GM19043 (cell line): ENCODE measurements around the gene GOSR1.
A peak's percentile ranks its signal among the peaks of the same experiment; 100 is the strongest.
"Not testable (repeated sequence)": the region's sequence is repeated elsewhere in the genome, so short reads cannot be mapped to it uniquely, and the experiment has no call there.

Experiments used
- ATAC-seq: cut with Tn5 transposase; IDR thresholded peaks from one replicate; pipeline ENCODE4 v1.9.1; 2021; ENCODE audit warnings: low read depth; ENCODE audit not compliant: unreplicated experiment

GOSR1 gene

DNA sequence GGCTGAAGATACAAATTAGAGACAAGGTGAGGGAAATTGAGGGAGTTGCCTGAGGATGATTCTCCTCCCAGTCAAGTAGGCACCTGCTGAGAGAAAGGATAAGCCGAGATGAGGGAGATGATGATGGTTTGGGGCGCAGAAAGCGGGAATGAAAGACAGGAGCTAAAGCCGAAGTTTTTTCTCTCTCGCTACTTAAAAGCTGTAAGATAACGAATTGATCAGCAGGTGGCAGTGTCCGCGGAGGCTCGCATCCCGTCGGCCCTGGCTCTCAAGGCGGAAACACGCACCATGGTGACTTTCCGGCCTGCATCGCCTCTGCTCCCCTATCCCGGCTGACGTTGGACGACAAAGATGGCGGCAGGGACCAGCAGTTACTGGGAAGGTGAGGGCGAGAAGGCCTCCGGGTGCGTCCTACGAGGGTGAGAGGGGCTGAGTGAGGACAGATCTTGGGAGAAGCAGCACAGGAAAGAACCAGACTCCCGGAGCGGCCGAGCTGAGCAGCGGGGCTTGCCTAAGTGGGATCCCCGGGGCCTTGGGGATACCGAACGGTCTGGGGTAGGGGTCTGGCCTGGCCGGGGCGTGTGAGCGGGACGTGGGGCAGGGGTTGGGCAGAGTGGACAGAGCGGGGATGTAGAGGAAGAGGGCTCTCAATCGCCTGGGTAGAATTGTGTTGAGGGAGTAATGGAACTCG is at the start of gene GOSR1:
GOSR1 (plus strand) TSS at position 326 of the 691 bp plus-strand sequence; CDS start at position 352, 26 bp downstream.
- peak; percentile 91 for ATAC-seq

DNA sequence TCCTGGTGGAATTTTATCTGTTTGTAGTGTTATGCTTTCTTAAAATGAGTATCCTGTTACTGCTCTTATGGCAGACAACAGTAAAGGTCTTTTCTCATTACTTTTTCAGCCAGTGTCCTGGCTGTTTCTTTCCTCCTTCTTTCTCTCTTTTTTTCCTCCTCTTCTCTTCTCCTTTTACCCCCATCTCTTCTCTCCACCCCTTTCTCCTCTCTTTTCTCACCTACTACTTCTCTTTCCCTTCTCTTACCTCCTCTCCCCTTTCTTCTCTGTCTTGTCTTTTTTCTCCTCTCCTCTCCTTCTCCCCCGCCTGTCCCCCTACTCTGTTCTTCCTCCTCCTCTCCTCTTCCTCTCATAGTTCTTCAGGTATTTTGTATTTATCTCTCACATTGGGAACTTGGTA is 49.6 kb upstream of the GOSR1 start:
- ATAC-seq: no peak

DNA sequence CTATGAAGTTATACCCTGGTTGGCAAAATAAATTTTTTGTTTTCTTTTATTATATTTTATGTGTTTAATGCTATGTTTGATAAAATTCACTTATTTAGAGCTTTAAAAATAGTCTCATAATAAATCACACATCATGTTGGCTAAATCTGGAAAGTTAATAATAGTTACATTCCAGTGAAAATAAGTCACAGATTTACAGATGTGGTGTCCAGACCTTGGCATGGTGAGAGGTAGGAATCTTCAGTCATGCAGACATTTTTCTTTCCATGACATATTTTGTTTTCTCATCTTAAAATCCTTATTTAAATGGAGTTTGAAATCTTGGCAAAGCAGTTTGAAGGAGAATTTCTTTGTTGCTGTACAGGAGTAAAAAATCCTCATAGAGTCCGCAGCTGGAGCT is 48.1 kb upstream of the GOSR1 start:
- no peak for ATAC-seq

GRCh38 chr17:30433514-30433913 is 43.7 kb upstream of the GOSR1 start:
- ATAC-seq: no peak

GRCh38 chr17:30436729-30437128 is 40.5 kb upstream of the GOSR1 start:
- ATAC-seq: no peak

GRCh38 chr17:30443721-30444120 is 33.5 kb upstream of the GOSR1 start:
- ATAC-seq: no peak

GRCh38 chr17:30446640-30447039 is 30.6 kb upstream of the GOSR1 start:
- not testable (repeated sequence) for ATAC-seq

DNA sequence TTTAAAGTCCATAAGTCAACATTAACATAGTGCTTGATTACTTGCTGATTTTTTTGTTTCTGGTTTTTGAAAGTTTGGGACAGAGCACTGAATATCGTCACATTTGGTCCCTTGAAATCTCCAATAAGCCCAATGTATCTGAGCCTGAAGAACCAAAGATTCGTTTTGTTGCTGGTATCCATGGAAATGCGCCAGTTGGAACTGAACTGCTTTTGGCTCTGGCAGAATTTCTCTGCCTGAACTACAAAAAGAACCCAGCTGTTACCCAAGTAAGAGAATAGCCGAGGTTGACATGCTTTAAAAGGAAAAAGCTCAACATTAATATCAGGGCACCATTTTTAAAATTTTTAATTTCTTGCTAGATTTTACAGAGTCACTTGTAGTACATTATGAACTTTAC is 27.7 kb upstream of the GOSR1 start:
- ATAC-seq: no peak

DNA sequence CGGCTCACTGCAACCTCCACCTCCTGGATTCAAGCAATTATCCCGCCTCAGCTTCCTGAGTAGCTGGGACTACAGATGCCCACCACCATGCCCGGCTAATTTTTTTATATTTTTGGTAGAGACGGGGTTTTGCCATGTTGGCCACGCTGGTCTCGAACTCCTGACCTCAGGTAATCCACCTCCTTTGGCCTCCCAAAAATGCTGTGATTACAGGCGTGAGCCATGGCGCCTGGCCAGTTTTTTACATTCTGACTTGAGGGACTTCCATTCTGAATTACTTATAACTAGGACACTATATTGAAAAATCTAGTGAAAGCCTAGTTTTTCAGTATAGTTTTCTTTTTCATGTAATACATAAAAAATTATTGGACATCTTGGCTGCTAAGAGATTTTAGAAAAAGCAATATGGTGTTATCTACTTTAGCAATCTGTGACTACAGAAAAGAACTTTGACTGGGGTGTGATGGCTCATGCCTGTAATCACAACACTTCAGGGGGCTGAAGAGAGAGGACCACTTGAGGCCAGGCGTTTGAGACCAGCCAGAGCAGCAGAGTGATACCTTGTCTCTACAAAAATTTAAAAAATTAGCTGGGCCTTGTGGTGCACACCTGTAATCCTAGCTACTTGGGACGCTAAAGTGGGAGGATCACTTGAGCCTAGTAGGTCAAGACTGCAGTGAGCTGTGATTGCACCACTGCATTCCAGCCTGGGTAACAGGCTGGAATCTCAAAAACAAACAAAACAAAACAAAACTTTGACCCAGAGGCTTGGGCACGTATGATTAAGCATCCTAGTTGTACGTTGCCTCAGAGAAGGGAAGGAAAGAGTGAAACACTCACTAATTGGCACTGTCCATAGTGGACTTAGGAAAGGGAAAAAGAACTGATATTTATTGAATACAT is 26.8 kb upstream of the GOSR1 start:
- ATAC-seq: no peak

- no peak for ATAC-seq
Measured at GRCh38 chr17:30454635-30455034, 22.6 kb upstream of the GOSR1 start.

GRCh38 chr17:30458371-30458770 is 18.8 kb upstream of the GOSR1 start:
- no peak for ATAC-seq

DNA sequence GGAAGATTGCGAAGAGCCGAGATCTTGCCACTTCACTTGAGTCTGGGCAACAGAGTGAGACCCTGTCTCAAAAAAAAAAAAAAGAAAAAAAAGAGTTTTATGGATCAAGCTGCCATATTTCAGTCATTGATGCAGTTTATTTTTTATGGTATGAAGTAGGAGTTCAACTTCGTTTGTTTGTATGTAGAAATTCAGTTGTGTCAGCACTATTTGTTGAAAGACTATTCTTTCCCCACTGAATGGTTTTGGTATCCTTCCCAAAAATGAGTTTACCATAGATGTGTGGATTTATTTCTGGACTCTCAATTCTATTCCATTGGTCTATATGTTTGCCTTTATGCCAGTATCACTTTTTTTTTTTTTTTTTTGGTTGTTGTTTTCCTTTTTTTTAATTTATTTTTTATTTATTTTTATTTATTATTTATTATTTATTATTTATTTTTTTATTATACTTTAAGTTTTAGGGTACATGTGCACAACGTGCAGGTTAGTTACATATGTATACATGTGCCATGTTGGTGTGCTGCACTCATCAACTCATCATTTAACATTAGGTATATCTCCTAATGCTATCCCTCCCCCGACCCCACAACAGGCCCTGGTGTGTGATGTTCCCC is 18.3 kb upstream of the GOSR1 start:
- not testable (repeated sequence) for ATAC-seq

DNA sequence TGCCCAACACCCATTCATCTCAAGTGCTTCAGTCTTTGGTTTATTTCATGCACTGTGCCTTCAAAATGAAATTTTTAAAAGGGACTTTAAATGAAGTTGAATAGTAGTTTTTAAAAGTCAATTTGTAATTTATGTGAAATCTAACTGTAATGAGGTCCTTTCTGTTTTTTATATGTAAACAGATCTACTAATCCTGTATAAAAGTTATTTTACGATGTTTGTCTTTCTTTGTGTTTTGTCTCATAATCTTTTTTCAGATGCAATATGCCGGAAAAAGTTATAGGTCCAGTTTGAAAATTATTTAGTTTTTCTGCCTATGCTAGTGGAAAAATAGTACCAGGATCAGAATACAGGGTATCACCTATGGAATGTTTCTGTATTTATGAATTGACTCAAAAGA is 8.7 kb upstream of the GOSR1 start:
- no peak for ATAC-seq

- ATAC-seq: no peak
Measured at GRCh38 chr17:30472238-30472890, 4.8 kb upstream of the GOSR1 start.

DNA sequence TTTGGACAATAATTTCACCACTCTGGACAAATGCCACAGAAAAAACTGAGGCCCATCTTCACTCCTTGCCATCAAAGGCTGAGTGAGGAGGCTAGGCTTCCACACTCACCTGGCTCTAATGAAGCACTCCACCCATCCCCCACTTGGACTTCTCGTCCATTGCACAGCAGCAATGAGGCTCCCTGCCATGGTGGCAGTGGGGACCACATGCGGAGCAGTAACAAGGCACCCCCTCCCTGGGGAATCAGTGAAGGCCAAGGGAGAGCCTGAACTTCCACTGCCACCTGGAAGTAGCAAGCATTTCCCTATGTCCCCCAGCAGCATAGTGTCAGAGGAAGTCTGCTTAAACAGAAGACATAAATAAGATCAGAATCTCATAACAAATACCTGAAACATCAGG is 2.0 kb upstream of the GOSR1 start:
- no peak for ATAC-seq

DNA sequence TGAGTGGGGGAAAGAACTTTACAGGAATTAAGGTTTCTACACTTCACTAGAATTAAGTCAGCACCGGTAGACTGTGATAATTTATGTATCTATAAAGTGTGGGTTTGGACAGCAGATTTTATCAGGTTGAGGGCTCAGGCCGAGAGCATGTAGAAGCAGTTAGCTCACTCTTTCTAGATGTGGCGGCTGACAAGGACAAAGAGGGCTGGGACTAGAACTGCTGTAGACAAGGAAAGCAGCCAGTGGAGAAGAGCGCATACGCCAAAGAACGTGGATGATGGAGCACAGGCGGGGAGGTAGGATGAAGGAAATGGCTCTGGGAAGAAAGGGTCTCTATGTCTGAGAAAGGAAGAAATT is 504 bp upstream of the GOSR1 start:
- no peak for ATAC-seq

- no peak for ATAC-seq
Measured at GRCh38 chr17:30477774-30478115, 537 bp downstream of the GOSR1 start.

DNA sequence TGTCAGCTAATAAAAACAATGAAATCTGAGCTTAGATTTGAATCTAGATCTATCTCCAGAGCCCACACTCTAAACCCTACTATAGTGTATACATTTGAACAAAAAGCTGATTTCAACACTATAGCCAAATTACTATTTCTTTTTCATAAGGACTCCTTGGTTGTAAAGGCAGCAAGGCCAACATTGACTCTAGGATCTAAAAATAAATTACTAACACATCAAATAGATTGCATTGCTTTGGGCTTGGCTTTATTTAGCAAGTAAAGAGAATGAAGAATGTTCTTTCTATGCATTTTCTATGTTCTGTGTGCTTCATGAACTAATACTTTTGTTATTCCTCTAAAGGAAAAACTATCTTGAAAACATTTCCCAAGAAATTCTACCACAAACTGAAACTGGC is 5.3 kb downstream of the GOSR1 start:
- no peak for ATAC-seq

DNA sequence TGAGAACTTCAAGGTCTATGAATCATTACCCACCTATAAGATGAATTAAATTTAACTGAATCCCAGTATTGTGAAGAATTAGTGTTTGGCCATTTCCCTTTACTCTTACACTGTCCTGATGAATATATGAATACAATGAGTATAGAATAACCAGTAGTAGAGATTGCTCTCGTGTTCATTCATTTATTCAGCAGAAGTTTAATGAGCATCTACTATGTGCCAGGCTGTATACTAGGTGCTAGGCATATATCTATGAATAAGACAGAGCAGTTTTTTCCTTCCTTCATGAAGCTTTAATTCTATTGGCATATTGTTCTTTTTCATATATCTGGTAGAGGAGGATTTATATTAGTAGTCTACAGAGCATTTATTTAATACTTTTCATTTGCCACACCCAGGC is 6.0 kb downstream of the GOSR1 start:
- no peak for ATAC-seq

DNA sequence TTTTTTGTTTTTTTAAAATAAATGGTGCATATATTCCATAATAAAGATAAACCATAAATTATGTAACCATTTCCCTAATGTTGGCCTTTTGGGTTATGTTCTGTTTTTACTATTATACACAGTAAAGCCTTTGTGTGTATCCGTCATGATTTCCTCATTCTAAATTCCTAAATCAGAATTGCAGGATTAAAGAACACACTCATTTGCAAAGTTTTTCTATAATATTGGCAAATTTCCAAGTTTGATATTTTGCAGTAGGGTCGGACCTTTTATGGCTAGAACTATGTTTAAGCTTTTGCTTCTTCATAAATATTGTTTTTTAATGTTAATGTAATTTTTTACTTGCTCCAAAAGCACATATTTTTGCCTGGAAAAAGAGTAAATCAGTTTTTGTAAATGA is 16.6 kb downstream of the GOSR1 start:
- ATAC-seq: no peak

DNA sequence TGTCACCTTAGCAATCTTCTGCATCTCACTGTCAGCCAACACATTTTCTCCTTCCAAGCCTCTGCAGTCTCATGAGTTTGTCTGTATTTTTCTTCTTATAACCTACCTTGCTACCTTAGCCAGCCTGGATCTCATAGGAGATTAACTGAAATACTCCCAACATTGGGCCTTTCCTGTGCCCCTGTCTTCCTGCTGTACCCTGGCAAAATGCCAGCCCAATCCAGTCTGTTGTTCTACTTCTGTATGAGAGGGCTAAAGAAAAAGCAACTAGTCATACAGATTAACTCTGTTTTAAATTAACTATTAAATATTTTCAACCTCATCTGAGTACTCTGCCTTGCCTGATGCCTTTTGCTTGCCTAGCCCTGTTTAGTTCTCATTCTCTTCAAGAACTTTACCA is 18.4 kb downstream of the GOSR1 start:
- ATAC-seq: no peak
